GM12878 (cell line): ENCODE measurements around the gene SHROOM3. TPM values are rescaled to one million over a fixed set of nuclear protein-coding genes. Genes with fewer than 3 reads are reported as not detected.

Source experiments
- ATAC-seq: fragments of 200-7000 bp; cut with Tn5 transposase; 3 replicates; pipeline ENCODE4 v1.9.1; 2020; ENCODE audit warnings: mild to moderate bottlenecking, moderate library complexity
- BruUV-seq: library from RNA; stranded (reverse); fragments of 400-500 nt; replicated peaks from 2 replicates; lab custom pipeline; 2021; lab: Mats Ljungman, UMichigan
- CTCF ChIA-PET: fragments of 300-600 bp; sonication (Branson Sonifier 250); formaldehyde crosslinking; extraction: SDS; loops from one replicate; lab custom pipeline; 2021; ENCODE audit warnings: inconsistent platforms; lab: Yijun Ruan, JAX
- POLR2A ChIA-PET: fragments of 350-600 bp; formaldehyde crosslinking; extraction: SDS; loops from one replicate; lab custom pipeline; 2021; ENCODE audit warnings: inconsistent platforms; lab: Charles Lee
- RAD21 ChIA-PET: fragments of 300-600 bp; sonication (Branson Sonifier 250); formaldehyde crosslinking; loops from one replicate; lab custom pipeline; 2023; ENCODE audit warnings: antibody characterized with exemption; ENCODE audit not compliant: unreplicated experiment; lab: Charles Lee
- SMC1A ChIA-PET: fragments of 300-600 bp; sonication (Branson Sonifier 250); formaldehyde crosslinking; loops from one replicate; lab custom pipeline; 2023; ENCODE audit not compliant: unreplicated experiment, uncharacterized antibody; lab: Charles Lee
- DNase-seq: peaks from one replicate; pipeline ENCODE4 v3.0.0-alpha.2; 2011; ENCODE audit warnings: low read depth, low spot score
- FAIRE-seq: peaks from 3 replicates; lab custom pipeline; 2011; peaks lifted over from hg19 to GRCh38; lab: Jason Lieb, UNC
- H2AFZ ChIP-seq: 2 replicates; pipeline ENCODE4 v1.6.0; 2011; ENCODE audit warnings: low read depth, low read length, control low read depth; ENCODE audit not compliant: control insufficient read depth
- H3K27ac ChIP-seq: 2 replicates; pipeline ENCODE4 v1.5.1; 2011; ENCODE audit warnings: control low read depth; ENCODE audit not compliant: control insufficient read depth, insufficient read depth
- H3K27me3 ChIP-seq, 2 experiments: replicated peaks in 1 of 2; 2 replicates each; pipeline versions ENCODE4 v1.6.0 to v1.6.1; 2011; ENCODE audit warnings: low read length in 1 of 2; ENCODE audit not compliant: control insufficient read depth in 2 of 2, insufficient read depth in 2 of 2
- H3K36me3 ChIP-seq, 2 experiments: 2 replicates each; pipeline ENCODE4 v1.5.1; 2011; ENCODE audit warnings: low read length in 1 of 2; ENCODE audit not compliant: control insufficient read depth in 2 of 2, insufficient read depth in 2 of 2
- H3K4me1 ChIP-seq: 2 replicates; pipeline ENCODE4 v1.6.1; 2011; ENCODE audit warnings: mild to moderate bottlenecking, low read length, moderate library complexity, mixed read lengths; ENCODE audit not compliant: control insufficient read depth, insufficient read depth
- H3K4me2 ChIP-seq: 2 replicates; pipeline ENCODE4 v1.6.0; 2011; ENCODE audit warnings: control low read depth; ENCODE audit not compliant: control insufficient read depth, insufficient read depth
- H3K4me3 ChIP-seq: fragments of 200-600 bp; sonication (generic); 2 replicates; pipeline ENCODE4 v1.5.1; 2016
- H3K79me2 ChIP-seq: 2 replicates; pipeline ENCODE4 v1.6.0; 2011; ENCODE audit warnings: low read length; ENCODE audit not compliant: control insufficient read depth, insufficient read depth
- H3K9ac ChIP-seq: 2 replicates; pipeline ENCODE4 v1.8.0; 2011; ENCODE audit warnings: low read length, control low read depth, mixed read lengths; ENCODE audit not compliant: control insufficient read depth, insufficient read depth
- H3K9me3 ChIP-seq: replicated peaks from 3 replicates; pipeline ENCODE4 v1.5.1; 2011; ENCODE audit warnings: mild to moderate bottlenecking, low read length; ENCODE audit not compliant: control insufficient read depth, insufficient read depth
- H4K20me1 ChIP-seq: 2 replicates; pipeline ENCODE4 v1.6.0; 2011; ENCODE audit not compliant: control insufficient read depth, insufficient read depth
- ASH2L ChIP-seq: fragments of 300-600, 200-600 bp; sonication (generic); IDR thresholded peaks from 2 replicates; pipeline ENCODE4 v1.6.1; 2017; ENCODE audit warnings: low read depth, mild to moderate bottlenecking, borderline replicate concordance
- BCL3 ChIP-seq: IDR thresholded peaks from 2 replicates; pipeline ENCODE4 v1.6.1; 2011; ENCODE audit warnings: borderline replicate concordance, low read depth, mild to moderate bottlenecking, moderate library complexity, low read length; ENCODE audit not compliant: insufficient read depth, poor library complexity, severe bottlenecking
- BMI1 ChIP-seq: fragments of 450-650 bp; IDR thresholded peaks from 2 replicates; pipeline ENCODE4 v1.6.1; 2016; ENCODE audit warnings: mild to moderate bottlenecking, moderate library complexity, borderline replicate concordance
- EED ChIP-seq: sonication (generic); IDR thresholded peaks from 2 replicates; pipeline ENCODE4 v1.6.1; 2016; ENCODE audit warnings: antibody characterized with exemption, low read depth
- KDM1A ChIP-seq: fragments of 200-600 bp; sonication (generic); IDR thresholded peaks from 2 replicates; pipeline ENCODE4 v1.6.1; 2016; ENCODE audit warnings: borderline replicate concordance
- MAX ChIP-seq: IDR thresholded peaks from 2 replicates; pipeline ENCODE4 v1.6.1; 2012; ENCODE audit warnings: low read depth, low read length, improper control_type of control experiment
- NR2C1 ChIP-seq: fragments of 450-650 bp; IDR thresholded peaks from 2 replicates; pipeline ENCODE4 v1.6.1; 2017; ENCODE audit warnings: antibody characterized with exemption, mild to moderate bottlenecking, moderate library complexity
- NR2C2 ChIP-seq: IDR thresholded peaks from 2 replicates; pipeline ENCODE4 v1.6.1; 2011; ENCODE audit warnings: borderline replicate concordance, low read depth; ENCODE audit not compliant: control insufficient read depth, insufficient read length
- RELA ChIP-seq: fragments of 450-650 bp; IDR thresholded peaks from 2 replicates; pipeline ENCODE4 v1.8.0; 2014; ENCODE audit warnings: borderline replicate concordance; ENCODE audit not compliant: partially characterized antibody
- RUNX3 ChIP-seq: IDR thresholded peaks from 2 replicates; pipeline ENCODE4 v1.6.1; 2012; ENCODE audit warnings: low read length, inconsistent platforms
- SPI1 ChIP-seq: IDR thresholded peaks from 2 replicates; pipeline ENCODE4 v1.6.1; 2011; ENCODE audit warnings: low read depth, mild to moderate bottlenecking, low read length, moderate library complexity, borderline replicate concordance; ENCODE audit not compliant: insufficient read depth
- ZBED1 ChIP-seq: IDR thresholded peaks from 2 replicates; pipeline ENCODE4 v1.6.1; 2016; ENCODE audit warnings: borderline replicate concordance
- WGBS: methylation state at CpG from one replicate; pipeline ENCODE4 v1.1.6; 2016; ENCODE audit warnings: low lambda C conversion rate; ENCODE audit not compliant: insufficient replicate concordance, insufficient coverage; ENCODE audit errors: missing lambda C conversion rate; 5-methylcytosine and 5-hydroxymethylcytosine counted together
- in situ Hi-C: fragments of 300-500 bp; cut with MboI; formaldehyde crosslinking; loops from 9 replicates; pipeline ENCODE4 v1.14.3; 2018; ENCODE audit warnings: mixed read lengths
- intact Hi-C: fragments of 100-400 bp; cut with micrococcal nuclease; formaldehyde crosslinking; loops from one replicate; pipeline ENCODE4 v1.14.2; 2022; ENCODE audit not compliant: unreplicated experiment
- polyA plus RNA-seq, 11 experiments: library from polyadenylated mRNA; depleted of rRNA in 4 of 11; unstranded in 6 of 11; stranded (reverse) in 5 of 11; fragments of >200 nt; fragmentation: Nextera tagmentation in 4 of 11; fragmentation: Illumina TruSeq in 1 of 11; extraction: Ambion mirVana in 4 of 11; extraction: Trizol in 1 of 11; gene quantifications; 1 replicate in 1 of 11; 2 replicates in 10 of 11; pipeline versions ENCODE4 v1.2.1 to v1.2.3, GENCODE V29; 2011 to 2016; ENCODE audit warnings: inconsistent platforms in 2 of 11, missing spikeins in 2 of 11, low read depth in 1 of 11
- total RNA-seq, 4 experiments: library from RNA; depleted of rRNA in 3 of 4; stranded (reverse); fragments of >200 nt in 3 of 4; fragmentation: Illumina TruSeq in 1 of 4; extraction: Trizol in 1 of 4; gene quantifications; 2 replicates each; pipeline versions ENCODE4 v1.2.1 to v1.2.3, GENCODE V29; 2013 to 2021
- TF ChIP-seq, protein P1 (sequence below): fragments of 450-650 bp; IDR thresholded peaks from 2 replicates; pipeline ENCODE4 v1.6.1; 2018; ENCODE audit warnings: borderline replicate concordance, mild to moderate bottlenecking; ENCODE audit not compliant: partially characterized antibody
- TF ChIP-seq, protein P2 (sequence below): fragments of 450-650 bp; IDR thresholded peaks from 2 replicates; pipeline ENCODE4 v1.6.1; 2016; ENCODE audit warnings: mild to moderate bottlenecking
- TF ChIP-seq, protein P3 (sequence below): fragments of 450-650 bp; conservative IDR thresholded peaks from 2 replicates; pipeline ENCODE4 v1.6.1; 2017; ENCODE audit warnings: mild to moderate bottlenecking, moderate library complexity

SHROOM3 gene
- total and polyA plus RNA-seq, 10 of the 15 experiments (the other 5 are each of a cell fraction or from before 2014, with no cell fraction given), result under 0.01 to 0.29 (median 0.08) TPM; not detected in 1

DNA sequence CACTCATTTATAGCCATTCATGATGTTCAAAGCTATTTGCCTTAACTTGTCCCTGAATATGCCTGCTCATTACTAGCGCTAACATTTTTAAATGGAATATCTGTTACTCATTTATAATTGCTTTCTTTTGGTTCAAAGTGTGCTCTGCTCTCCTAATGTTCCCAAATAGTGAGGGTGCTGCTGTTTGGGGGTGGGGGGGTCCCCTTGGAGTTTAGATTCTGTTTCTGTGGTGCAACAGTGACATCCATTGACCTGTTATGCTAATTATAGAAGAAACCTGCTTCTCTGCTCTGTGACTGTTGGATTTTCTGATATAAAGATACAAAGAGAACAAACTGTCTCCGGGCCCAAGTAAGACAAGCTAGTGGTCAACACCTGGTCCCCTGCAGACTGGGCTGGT, 222.4 kb downstream of the SHROOM3 start:
- H3K36me3 ChIP-seq, result no peaks in the 10 kb centered on the region
- H2AFZ ChIP-seq, result no peak overlapping the region
- BruUV-seq, result no TSS peak
- TF ChIP-seq RUNX3, result no peak
- no peak for TF ChIP-seq BMI1
- TF ChIP-seq BCL3, result no peak
- no peak for TF ChIP-seq KDM1A
- no peak for TF ChIP-seq ASH2L
- no peak for TF ChIP-seq ZBED1
- TF ChIP-seq NR2C1, result no peak
- TF ChIP-seq, protein P1, sequence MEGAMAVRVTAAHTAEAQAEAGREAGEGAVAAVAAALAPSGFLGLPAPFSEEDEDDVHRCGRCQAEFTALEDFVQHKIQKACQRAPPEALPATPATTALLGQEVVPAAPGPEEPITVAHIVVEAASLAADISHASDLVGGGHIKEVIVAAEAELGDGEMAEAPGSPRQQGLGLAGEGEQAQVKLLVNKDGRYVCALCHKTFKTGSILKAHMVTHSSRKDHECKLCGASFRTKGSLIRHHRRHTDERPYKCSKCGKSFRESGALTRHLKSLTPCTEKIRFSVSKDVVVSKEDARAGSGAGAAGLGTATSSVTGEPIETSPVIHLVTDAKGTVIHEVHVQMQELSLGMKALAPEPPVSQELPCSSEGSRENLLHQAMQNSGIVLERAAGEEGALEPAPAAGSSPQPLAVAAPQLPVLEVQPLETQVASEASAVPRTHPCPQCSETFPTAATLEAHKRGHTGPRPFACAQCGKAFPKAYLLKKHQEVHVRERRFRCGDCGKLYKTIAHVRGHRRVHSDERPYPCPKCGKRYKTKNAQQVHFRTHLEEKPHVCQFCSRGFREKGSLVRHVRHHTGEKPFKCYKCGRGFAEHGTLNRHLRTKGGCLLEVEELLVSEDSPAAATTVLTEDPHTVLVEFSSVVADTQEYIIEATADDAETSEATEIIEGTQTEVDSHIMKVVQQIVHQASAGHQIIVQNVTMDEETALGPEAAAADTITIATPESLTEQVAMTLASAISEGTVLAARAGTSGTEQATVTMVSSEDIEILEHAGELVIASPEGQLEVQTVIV, result no peak
- TF ChIP-seq, protein P2, sequence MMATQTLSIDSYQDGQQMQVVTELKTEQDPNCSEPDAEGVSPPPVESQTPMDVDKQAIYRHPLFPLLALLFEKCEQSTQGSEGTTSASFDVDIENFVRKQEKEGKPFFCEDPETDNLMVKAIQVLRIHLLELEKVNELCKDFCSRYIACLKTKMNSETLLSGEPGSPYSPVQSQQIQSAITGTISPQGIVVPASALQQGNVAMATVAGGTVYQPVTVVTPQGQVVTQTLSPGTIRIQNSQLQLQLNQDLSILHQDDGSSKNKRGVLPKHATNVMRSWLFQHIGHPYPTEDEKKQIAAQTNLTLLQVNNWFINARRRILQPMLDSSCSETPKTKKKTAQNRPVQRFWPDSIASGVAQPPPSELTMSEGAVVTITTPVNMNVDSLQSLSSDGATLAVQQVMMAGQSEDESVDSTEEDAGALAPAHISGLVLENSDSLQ, result no peak
- TF ChIP-seq, protein P3, sequence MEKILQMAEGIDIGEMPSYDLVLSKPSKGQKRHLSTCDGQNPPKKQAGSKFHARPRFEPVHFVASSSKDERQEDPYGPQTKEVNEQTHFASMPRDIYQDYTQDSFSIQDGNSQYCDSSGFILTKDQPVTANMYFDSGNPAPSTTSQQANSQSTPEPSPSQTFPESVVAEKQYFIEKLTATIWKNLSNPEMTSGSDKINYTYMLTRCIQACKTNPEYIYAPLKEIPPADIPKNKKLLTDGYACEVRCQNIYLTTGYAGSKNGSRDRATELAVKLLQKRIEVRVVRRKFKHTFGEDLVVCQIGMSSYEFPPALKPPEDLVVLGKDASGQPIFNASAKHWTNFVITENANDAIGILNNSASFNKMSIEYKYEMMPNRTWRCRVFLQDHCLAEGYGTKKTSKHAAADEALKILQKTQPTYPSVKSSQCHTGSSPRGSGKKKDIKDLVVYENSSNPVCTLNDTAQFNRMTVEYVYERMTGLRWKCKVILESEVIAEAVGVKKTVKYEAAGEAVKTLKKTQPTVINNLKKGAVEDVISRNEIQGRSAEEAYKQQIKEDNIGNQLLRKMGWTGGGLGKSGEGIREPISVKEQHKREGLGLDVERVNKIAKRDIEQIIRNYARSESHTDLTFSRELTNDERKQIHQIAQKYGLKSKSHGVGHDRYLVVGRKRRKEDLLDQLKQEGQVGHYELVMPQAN, result no peak
- no peak for TF ChIP-seq SPI1
- no peak for TF ChIP-seq NR2C2
- TF ChIP-seq MAX, result no peak
- no peak for TF ChIP-seq RELA
- no peak for TF ChIP-seq EED

More for the DNA sequence above, 222.4 kb downstream of the SHROOM3 start:
- Histone ChIP-seq H3K4me1 (no peaks in the 10 kb centered on the region), H3K9ac (no peak overlapping the region), H3K4me3 (no peak overlapping the region), H4K20me1 (no peaks in the 10 kb centered on the region), H3K27ac (no peak overlapping the region), H3K4me2 (no peak overlapping the region), H3K27me3 (no peaks in the 10 kb centered on the region), H3K79me2 (no peaks in the 10 kb centered on the region), H3K9me3 (no peaks in the 10 kb centered on the region)
- FAIRE-seq, result no peak
- no peak for ATAC-seq
- intact Hi-C loops (no loop called here), in situ Hi-C loops (no loop called here)
- WGBS, result 73% methylated on average over 2 of the region's 2 CpGs
- CTCF ChIA-PET, result no interaction called here
- POLR2A ChIA-PET, result no interaction called here
- no peak for DNase-seq
- RAD21 ChIA-PET, result no interaction called here
- SMC1A ChIA-PET, result no interaction called here
